Lower leg skin (tissue), 3 donors: ENCODE data around the gene SPC24.

Experiments used
- POLR2A ChIP-seq, 2 donors: fragments of 450-650 bp; IDR thresholded peaks; one replicate each; pipeline ENCODE4 v1.6.1; 2016 to 2017; ENCODE audit warnings: antibody characterized with exemption in 2 of 2, mild to moderate bottlenecking in 1 of 2, moderate library complexity in 1 of 2
- TF ChIP-seq, protein P1 (sequence below), 3 donors: fragments of 450-650 bp; IDR thresholded peaks; one replicate each; pipeline ENCODE4 v1.5.1; 2016; ENCODE audit warnings: antibody characterized with exemption in 3 of 3, mild to moderate bottlenecking in 3 of 3, moderate library complexity in 2 of 3

DNA sequence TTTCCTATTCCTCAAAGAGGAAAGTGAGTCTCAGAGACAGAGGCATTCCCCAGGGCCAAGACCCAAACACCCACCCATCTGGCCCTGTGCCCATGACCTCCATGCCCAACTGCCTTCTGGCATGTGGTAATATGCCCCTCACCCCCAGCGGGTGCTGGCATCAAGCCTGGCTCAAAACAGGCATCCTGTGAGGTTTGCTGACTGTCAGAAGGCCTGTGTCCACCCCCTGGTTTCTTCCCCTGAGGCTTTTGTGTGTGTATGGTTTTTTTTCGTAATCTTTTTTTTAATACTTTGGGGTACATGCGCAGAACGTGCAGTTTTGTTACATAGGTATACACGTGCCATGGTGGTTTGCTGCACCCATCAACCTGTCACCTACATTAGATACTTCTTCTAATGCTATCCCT is 49.4 kb upstream of the SPC24 start:
- TF ChIP-seq, protein P1, sequence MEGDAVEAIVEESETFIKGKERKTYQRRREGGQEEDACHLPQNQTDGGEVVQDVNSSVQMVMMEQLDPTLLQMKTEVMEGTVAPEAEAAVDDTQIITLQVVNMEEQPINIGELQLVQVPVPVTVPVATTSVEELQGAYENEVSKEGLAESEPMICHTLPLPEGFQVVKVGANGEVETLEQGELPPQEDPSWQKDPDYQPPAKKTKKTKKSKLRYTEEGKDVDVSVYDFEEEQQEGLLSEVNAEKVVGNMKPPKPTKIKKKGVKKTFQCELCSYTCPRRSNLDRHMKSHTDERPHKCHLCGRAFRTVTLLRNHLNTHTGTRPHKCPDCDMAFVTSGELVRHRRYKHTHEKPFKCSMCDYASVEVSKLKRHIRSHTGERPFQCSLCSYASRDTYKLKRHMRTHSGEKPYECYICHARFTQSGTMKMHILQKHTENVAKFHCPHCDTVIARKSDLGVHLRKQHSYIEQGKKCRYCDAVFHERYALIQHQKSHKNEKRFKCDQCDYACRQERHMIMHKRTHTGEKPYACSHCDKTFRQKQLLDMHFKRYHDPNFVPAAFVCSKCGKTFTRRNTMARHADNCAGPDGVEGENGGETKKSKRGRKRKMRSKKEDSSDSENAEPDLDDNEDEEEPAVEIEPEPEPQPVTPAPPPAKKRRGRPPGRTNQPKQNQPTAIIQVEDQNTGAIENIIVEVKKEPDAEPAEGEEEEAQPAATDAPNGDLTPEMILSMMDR (IDR thresholded peaks at IDR 0.05) = no peak
- no peak for TF ChIP-seq POLR2A (IDR thresholded peaks at IDR 0.05)
